Omental fat pad (tissue), 4 donors: ENCODE results near the gene TREX2. TPM values are rescaled to one million over a fixed set of nuclear protein-coding genes. Genes with fewer than 3 reads are reported as not detected.

Experiments
- ATAC-seq: fragments of 150-250 bp; one replicate; pipeline ENCODE4 v1.9.1; 2016; ENCODE audit warnings: mild to moderate bottlenecking, moderate library complexity; ENCODE audit not compliant: low FRiP score
- DNase-seq: peaks from one replicate; pipeline ENCODE4 v3.0.0-alpha.2; 2019; ENCODE audit warnings: low spot score
- CTCF ChIP-seq, 3 donors: fragments of 450-650 bp; IDR thresholded peaks; one replicate each; pipeline ENCODE4 v1.5.1; 2016 to 2017; ENCODE audit warnings: antibody characterized with exemption in 3 of 3, mild to moderate bottlenecking in 3 of 3, moderate library complexity in 2 of 3
- small RNA-seq: library from RNA; depleted of rRNA; stranded (forward); fragments of <200 nt; gene quantifications from one replicate; pipeline ENCODE3, GENCODE V24; 2016
- total RNA-seq, 4 donors: library from RNA; depleted of rRNA; stranded (reverse); fragments of >200 nt; gene quantifications; one replicate each; pipeline ENCODE4 v1.1.0, GENCODE V29; 2016

The TREX2 gene
- total RNA-seq, 4 donors from 2014 or later: 0.69 to 4.2 (median 1.2) TPM

GRCh38 chrX:153396320-153397195 lies 49.3 kb downstream of the TREX2 start:
- DNase-seq: no peak
- no peak for ATAC-seq
- TF ChIP-seq CTCF (IDR thresholded peaks at IDR 0.05): no peak

- no peak for ATAC-seq
- no peak for DNase-seq
- TF ChIP-seq CTCF (IDR thresholded peaks at IDR 0.05): no peak
Observed at GRCh38 chrX:153395613-153396319, 50.1 kb downstream of the TREX2 start.

- no peak for TF ChIP-seq CTCF (IDR thresholded peaks at IDR 0.05)
- DNase-seq (no peak), ATAC-seq (no peak)
Observed at GRCh38 chrX:153394612-153395011, 51.2 kb downstream of the TREX2 start.

Small RNA genes within 50 kb of the gene (small RNA-seq; reads per million reads assigned to genes)
- gene RN7SL667P: not detected

Other genes with a start within 250 kb of the TREX2 start
- not detected for gene PNMA6F, start 124.3 kb downstream of the TREX2 start, total RNA-seq
- 10 to 100 TPM; 14.6 to 45.4 (median 19.5) TPM for gene ZNF275, start 111.9 kb downstream of the TREX2 start, total RNA-seq
- under 1 TPM in 1 of 4 donors, not detected in 3; 0.32 TPM for gene PNMA6E, start 44.7 kb downstream of the TREX2 start, total RNA-seq
- 1 to 10 TPM; 1.4 to 7.6 (median 4.2) TPM for gene ZFP92, start 34.6 kb downstream of the TREX2 start, total RNA-seq
- 10 to 100 TPM; 14.9 to 35.0 (median 23.9) TPM for gene HAUS7, start 24.5 kb upstream of the TREX2 start, total RNA-seq
- gene BGN, start 48.9 kb upstream of the TREX2 start, total RNA-seq: 10 to 100 TPM; 14.9 to 40.2 (median 18.6) TPM
- not detected for gene ATP2B3, start 71.6 kb upstream of the TREX2 start, total RNA-seq
- gene CCNQ, start 153.1 kb upstream of the TREX2 start, total RNA-seq: 10 to 100 TPM; 26.0 to 42.6 (median 31.0) TPM
- gene DUSP9, start 201.1 kb upstream of the TREX2 start, total RNA-seq: 1 to 10 TPM in 1 of 4 donors, under 1 TPM in 1, not detected in 2; 0.48 to 2.3 TPM
- gene PNCK, start 227.8 kb upstream of the TREX2 start, total RNA-seq: under 1 TPM in 2 of 4 donors, not detected in 2; 0.46 to 0.60 TPM
- 10 to 100 TPM; 13.5 to 32.4 (median 26.3) TPM for gene SLC6A8, start 241.9 kb upstream of the TREX2 start, total RNA-seq